Right renal cortex interstitium (tissue), 3 donors: ENCODE data around the gene RSPH1. TPM values are rescaled to one million over a fixed set of nuclear protein-coding genes. Genes with fewer than 3 reads are reported as not detected.

Experiments
- DNase-seq, 3 donors: peaks; one replicate each; pipeline ENCODE4 v3.0.0-alpha.2; 2013; ENCODE audit warnings: low read depth in 3 of 3, low spot score in 2 of 3
- polyA plus RNA-seq, 3 donors: library from polyadenylated mRNA; unstranded; fragments of 120-200 nt; gene quantifications; one replicate each; pipeline ENCODE4 v1.2.1, GENCODE V29; 2013; ENCODE audit not compliant: insufficient read length in 3 of 3

RSPH1 gene
- 10 to 100 TPM; 12.4 to 15.3 (median 15.1) TPM for polyA plus RNA-seq

DNA sequence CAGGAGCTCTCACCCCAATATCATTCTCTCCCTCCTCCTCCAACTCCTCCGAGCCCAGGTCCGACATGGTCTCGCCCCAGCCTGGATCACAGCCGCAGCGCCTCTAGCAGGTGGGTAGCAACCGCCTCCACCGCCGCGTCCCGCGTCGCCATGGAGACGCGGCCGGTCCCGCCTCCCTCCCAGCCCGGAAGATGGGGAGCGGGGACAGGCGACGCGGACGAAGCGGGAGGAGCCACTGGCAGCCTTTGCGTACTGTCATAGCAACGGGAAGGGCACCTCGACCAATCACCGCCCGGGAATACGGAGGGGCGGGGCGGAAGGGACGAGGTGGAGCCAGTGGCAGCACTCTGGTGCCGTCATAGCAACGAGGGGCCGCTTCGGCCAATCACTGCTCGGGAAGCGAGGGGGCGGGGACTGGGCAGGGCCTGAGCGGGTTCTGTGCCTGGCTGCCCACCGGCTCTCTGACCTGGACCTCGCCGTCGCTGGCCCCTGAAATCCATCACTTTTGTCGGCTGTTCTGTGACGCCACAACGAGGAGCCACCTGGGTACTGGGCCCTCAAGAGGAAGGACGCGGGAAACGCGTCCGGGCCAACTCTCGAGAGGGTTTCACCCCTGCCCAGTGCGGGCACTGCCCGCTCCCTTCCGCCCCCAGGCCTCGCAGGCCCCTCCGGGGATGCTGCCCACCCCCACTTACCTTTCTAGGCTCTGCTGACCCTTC is at the start of gene RSPH1:
Gene RSPH1 (minus strand): TSS at position 105 of the 719 bp plus-strand sequence. CDS start 38 bp downstream, at position 67.
- DNase-seq = peak; percentile 93 to 98 (median 97)

DNA sequence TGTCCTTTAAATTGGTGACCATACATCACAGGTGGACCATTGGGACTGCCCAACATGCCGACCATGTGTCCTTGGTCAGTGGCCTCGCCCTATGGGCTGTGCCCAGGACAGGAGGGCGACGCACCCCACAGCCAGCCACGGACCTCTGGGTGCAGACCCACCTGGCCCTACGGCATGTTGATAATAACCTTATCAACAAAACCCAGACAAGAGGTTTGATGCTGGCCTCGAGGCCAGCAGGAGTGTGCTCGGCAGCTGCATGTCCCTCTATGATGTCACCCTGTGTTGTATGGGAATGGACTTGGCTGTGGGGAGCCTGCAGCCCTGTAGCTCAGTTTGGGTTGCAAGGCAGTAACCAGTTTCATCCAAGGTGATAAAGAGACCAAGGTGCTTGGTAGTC is 49.7 kb upstream of the RSPH1 start:
- DNase-seq = no peak

DNA sequence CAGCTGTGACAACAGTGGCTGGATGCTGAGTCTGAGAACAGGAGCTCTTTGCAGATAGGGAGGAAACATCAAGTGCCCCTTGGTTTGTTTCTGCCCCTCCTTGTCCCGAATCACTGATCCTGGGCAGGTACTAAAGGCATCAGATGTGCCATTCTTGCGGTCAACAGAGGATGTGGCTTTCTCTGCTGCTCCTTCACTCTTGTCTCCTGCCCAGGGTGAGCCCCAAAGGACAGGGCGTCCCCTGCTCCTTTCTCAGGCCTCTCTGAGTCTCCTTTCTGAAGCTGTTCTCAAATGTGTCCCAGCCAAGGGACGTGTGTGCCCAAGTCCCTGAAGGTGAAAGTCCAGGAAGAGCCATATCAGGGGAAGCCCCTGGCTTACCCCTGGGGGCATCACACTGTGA is 49.3 kb upstream of the RSPH1 start:
- DNase-seq = no peak

DNA sequence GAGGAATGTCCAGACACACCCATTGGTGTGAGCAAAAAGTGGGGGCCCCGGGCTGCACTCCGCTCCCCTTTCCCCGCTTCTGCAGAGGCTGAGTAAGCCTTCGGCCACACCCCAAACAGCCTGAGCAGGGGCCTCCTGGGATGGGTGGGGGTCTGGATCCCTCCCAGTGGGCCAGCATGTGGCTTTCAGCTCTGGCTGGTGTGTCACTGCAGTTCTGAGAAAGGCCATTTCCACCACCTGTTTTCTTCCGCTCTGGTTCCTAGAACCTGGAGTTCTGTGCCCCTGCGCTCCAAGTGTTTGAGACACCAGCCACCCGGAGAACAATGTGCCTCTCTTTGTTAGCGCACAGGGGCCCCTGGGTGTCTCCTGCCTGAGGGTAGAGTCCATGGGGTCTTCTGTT is 48.5 kb upstream of the RSPH1 start:
- DNase-seq = no peak

DNA sequence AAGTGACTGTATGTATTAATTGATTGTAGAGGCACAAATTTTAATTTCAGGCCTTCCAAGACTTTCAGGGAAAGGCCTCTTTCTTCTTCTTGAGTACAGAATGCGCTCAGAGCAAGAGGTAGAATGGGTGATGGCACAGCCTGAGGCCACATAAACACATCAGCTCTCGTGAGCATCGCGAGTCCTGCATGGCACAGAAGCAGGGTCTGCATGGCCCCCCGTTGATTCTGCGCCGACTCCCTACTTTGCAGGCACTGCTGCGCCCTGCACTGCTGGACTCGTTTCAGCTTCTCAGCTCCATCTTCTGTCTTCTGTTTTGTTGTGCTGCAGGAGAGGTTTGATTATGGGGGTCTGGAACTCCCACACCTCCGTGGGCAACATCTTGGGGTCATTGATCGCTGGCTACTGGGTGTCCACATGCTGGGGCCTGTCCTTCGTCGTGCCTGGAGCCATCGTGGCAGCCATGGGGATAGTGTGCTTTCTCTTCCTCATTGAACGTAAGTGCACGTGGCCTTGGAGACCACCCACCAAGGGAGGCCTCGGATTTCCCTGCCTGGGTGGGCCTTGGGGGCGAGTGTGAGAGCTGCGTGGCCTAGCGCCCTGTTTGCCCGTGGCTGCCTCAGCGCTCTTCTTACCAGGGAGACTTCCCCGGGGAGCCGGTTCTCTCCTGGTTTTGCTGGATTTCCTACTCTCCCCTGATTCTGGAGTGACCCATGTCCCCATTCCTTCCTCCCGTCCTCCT is 47.3 kb upstream of the RSPH1 start:
- no peak for DNase-seq

DNA sequence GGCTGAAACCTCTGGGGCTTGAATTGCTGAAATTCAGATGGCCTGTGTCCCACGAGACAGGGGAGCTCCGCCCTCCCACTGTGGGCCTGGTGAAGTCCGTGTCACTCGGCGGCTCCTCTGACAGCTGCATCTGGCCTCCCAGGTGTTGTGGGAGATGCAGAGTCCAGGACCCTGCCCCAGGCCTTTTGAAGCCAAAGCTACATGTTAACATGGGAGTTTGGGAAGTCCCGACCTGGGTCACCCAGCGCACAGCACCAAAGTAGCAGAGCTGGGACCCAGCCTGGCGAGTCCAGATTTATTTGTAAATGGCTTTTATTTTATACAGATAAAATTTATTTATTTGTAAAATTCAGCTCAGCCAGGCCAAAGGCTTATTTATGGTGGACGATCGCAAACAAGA is 46.6 kb upstream of the RSPH1 start:
- DNase-seq = no peak

DNA sequence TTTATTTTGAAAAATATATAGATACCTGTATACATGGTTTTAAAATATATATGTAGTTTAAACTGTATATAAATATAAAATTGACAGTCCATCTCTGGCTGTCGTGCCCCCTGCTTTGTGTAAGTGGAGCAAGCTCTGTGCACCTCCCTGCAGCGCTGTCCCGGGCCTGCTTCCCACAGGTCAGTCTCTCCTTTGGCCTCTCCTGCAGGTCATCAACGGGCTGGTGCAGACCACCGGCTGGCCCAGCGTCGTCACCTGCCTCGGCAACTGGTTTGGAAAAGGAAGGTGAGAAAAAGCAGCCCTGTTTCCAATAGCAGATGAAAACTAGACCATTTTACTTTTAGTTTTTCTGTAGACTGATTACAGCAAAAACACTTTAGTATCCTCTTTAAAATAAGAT is 46.2 kb upstream of the RSPH1 start:
- no peak for DNase-seq

DNA sequence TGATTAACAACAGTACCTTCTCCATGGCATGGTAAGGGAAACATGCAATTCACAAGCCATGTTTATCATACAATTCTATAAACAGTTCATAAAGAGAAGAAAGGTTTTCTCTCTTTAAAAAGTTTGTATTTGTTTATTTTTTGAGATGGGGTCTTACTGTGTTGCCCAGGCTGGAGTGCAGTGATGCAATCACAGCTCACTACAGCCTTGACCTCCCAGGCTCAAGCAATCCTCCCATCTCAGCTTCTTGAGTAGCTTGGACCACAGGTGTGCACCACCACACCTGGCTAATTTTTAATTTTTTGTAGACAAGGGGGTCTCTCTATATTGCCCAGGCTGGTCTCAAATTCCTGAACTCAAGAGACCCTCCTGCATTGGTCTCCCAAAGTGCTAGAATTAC is 45.6 kb upstream of the RSPH1 start:
- DNase-seq = no peak

DNA sequence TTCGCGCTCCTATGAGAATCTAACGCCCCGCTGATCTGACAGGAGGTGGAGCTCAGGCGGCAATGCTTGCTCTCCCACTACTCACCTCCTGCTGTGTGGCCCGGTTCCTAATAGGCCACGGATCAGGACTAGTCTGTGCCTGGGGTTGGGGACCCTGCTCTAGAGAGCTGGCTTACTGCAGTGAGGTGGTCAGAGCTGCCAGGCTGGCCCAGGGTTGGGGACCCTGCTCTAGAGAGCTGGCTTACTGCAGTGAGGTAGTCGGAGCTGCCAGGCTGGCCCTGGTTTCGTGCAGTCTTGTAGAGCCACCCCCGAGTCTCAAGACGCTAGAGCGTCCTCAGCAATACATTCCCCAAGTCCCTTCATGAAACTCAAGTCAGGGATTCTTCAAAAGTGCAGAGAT is 45.1 kb upstream of the RSPH1 start:
- no peak for DNase-seq

DNA sequence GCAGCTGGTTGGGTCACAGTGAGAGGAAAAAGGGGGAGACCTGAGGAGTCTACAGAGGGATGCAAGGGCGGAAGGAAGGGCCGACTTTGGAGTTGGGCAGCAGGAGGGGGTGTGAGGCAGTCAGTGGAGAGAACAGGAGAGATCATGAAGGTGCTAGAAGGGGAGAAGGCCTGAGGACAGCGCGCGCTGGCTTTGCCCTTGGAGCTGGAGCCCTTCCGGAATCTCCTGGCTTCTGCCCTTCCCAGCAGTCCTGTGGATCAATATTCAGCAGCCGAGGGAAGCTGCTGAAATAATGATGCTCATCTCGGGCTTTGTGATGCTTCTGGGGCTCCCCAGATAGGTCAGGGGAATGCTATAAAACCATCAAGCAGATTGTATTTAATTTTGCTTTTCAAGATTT is 44.4 kb upstream of the RSPH1 start:
- DNase-seq = no peak

DNA sequence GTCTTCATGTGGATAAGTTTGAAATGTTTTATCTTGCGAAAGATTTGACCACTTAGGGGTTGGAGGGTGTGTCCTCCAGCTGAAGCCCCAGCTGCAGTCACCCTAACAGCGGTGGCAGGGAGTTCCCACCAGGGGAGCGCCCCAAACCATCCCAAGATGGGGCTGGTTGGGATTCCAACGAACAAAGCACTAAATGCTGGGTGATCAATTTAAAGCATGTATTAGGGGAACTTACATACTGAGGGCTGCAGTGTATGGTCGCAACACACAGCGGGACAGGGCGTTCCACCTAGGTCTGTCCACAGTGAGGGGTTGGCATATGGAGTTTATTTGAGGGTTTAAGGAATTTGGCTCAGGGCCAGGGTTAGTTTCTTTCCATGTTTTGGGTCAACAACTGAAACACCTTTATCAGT is 43.9 kb upstream of the RSPH1 start:
- DNase-seq = no peak

DNA sequence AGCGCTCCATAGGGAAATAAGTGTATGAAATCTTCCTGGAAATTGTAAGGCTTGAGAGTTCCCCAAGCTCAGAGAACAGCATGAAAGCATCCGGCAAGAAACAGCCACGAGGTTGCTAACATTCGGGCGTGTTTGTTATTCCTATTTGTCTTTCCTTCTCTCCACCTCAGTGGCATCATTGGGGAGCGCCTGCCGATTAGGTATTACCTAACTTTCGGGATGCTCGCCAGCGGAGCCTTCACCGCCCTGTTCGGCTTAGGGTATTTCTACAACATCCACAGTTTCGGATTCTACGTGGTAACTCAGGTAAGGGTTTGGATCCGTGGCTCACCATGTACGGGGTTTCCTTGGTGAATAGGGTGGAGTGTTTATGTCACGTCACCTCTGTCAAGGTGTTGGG is 43.3 kb upstream of the RSPH1 start:
- no peak for DNase-seq

DNA sequence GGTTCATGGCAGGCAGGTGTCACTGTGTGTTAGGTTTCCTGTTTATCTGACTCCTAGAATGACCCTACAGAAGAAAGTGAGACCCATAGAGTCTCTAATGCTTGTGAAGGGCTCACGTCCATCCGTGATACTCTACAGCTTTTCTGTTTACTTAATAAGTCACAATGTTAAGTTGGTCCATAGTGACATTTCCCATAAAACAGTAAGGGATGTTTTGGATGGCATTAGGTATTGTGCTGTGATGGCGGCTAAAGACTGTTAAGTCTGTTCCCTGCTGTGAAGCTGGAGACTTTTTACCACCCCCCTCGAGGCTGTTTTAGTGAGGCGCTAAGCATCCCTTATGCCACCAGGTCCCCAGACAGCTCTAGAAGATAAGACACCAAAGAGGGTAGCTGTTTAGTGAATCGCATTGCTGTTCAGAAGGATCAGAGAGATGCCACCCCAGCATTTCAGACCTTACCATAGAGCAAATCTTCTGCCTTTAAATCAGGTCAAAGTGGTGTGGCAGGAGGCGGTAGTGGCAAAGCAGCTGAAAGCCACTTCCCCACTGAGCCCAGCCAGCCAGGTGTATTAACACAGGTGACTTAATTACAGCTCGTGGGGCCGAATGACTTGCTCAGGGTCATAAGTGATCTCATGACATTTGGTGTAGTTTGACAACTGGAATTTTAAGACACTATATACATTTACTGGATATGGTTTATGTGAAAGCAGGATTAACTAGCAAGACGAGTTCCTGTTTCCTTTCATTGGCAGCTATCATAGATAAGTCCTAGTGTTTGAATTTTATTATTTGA is 42.7 kb upstream of the RSPH1 start:
- DNase-seq = no peak

DNA sequence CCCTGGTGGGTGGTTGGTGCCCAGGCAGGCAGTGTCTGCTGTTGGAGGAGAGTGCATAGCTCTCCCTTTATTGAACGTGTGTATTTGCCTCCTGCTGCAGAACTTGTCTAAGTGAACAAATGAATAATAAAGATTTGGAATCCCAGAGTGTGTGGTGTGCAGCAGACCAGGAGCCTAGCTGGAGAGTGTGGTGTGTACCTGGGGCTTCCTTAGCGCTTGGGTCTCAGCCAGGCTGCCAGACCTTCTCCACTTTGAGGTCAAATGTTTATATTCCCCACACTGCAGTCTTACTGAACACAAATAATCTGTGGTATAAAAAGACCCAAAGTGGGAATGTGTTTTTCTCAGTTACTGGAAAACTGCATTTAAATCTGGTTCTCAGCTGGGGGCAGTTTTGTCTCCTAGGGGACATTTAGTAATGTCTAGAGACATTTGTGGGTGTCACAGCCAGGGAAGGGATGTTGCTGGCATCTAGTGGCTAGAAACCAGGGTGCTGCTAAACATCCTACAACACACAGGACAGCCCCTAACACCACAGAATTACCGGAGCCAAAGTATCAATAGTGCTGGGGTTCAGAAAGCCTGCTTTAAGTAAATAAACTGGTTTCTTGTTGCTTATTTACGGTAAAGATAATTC is 41.2 kb upstream of the RSPH1 start:
- no peak for DNase-seq

DNA sequence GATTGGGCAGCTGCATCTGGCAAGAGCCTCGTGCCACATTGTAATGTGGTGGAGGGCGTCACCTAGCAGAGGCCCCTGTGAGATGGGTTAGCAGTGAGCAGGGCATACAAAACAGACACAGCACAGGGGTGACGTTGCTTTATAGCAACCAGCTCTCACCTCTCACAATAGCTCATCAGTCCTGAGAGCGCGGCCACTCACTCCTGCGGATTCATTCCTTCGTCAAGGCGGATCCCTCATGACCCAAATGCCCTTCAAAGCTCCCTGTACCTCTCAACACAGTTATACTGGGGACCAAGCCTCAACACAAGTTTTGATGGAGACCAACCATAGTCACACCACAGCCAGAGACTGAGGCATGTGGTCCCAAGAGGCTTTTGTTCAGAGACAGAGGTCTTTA is 40.6 kb upstream of the RSPH1 start:
- no peak for DNase-seq

DNA sequence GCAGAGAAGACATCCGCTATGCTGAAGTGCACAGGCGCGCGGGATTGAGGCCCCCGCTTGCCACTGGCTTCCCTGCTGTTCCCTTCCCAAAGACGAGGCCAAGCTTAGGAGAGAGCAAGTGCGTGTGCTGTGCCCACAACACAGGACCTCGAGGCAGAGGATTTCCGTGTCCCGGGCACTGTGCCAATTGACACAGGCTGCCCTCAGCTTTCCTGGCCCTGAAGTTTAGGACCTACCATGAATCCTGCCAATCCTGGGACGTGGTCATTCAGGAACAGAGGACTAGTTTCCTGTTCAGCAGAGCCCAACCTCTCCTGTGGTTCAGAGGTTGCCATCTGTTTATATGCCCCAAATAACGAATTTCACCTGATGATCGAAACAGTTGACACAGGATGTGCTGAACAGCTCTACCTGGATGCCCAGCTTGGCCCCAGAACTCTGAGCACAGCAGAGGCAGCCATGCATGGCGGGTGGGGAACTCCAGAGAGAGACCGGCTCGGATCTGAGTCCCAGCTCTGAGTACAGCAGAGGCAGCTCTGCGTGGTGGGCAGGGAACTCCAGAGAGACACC is 39.7 kb upstream of the RSPH1 start:
- DNase-seq = no peak

DNA sequence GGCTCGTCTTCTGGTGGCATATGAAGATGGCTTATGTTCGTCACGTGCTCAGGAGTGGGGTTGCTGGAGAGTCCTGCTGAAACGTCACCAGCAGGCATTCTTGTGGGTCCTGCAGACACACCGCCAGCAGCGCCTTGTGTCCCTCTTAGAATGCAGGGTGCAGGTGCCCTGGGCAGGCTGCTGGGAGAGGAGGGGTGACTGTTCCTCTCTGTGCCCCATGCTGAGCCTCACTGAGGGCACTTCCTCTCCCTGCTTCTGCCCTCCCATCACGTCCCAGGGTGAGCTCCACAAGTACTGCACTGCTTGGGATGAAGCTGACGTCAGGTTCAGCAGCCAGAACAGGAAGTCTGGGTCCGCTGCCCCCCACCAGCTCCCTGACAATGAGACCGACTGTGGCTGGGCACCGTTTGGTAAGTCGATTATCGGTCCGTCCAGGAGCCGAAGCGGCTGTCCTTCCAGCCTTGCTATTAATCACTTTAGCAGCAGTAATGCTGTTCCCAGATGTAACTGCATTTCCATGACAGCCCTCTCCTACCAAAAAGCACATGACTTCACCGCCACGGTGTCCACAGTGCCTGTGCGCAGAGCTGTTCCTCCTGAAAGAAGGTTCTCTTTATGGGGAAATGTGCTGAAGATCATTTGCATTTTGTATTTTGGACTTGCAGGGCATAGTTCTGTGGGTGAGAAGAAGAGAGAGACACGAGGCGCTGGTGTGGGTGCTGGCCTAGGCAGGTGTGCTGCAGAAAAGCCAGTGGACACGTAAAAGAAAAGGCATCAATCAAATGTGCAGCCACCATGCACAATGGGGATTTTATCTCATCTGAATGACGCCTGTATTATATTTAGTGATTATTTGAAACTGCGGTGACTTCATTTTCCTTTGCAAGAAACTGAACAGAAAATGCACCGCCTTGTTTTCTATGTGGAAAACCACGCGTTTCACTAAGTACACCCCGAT is 38.7 kb upstream of the RSPH1 start:
- DNase-seq = no peak

DNA sequence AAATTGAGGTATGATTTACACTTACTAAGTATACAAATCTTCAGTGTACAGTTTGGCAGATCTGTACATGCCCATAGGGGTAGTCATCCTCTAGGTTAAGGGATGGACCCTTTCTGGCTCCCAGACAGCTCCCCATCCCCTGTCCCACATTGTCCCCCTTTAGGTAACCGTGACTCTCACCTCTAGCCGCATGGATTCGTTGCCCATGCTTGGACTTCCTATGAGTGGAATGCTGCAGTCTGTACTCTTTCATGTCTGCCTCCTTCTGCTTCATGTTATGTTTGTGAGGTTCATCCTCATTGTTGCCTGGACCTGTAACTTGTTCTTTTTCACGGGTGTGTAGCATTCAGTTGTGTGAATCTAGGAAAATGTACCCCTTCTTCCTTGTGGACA is 37.9 kb upstream of the RSPH1 start:
- DNase-seq = no peak

DNA sequence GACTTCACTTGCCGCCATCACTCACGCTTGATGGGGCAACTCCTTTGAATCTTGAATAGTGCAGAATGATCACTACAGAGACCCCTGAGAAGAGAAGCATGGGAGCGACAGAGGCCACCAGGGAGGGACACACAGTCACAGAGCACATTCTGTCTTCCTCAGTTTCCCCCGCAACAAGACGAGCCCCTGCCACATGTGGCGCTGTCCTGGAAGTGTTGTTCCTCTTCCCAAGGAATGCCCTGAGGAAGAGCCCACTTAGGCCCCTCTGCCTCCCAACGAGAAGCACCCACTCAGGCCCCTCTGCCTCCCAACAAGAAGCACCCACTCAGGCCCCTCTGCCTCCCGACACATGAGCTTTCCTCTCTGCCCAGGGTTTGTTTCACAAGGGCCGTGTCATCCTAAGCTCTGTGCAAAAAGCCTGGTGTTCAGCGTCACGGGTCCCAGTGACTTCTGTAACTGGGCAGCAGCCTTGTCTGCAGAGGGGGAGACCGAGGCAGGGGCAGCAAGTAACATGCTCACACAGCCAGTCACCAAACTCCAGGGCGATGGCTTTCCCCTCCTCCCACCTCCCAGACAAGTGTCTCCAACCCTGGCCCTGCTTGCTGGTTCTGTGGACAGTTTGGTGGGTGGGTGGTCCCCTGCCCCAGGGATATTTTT is 37.4 kb upstream of the RSPH1 start:
- DNase-seq = no peak
